Adrenal gland (tissue), 5 donors: Measurements from ENCODE around the gene SUFU.

Source experiments
- CTCF ChIP-seq, 6 experiments: fragments of 450-650 bp in 4 of 6; fragments of 200-600 bp in 2 of 6; sonication (generic) in 1 of 6; IDR thresholded peaks; 1 replicate in 5 of 6; 2 replicates in 1 of 6; pipeline versions ENCODE4 v1.5.1 to v1.8.0; 2016 to 2021; ENCODE audit warnings: antibody characterized with exemption in 6 of 6, mild to moderate bottlenecking in 2 of 6, moderate library complexity in 1 of 6
- POLR2A ChIP-seq, 2 donors: fragments of 450-650 bp; IDR thresholded peaks; one replicate each; pipeline ENCODE4 v1.6.1; 2017; ENCODE audit warnings: antibody characterized with exemption in 2 of 2, mild to moderate bottlenecking in 2 of 2, moderate library complexity in 1 of 2
- donor health status: DM: no; HTN: no; CAD: no.

- peak; percentile 15 to 39 (median 28) for TF ChIP-seq CTCF (IDR thresholded peaks at IDR 0.05)
- TF ChIP-seq POLR2A (IDR thresholded peaks at IDR 0.05) = no peak
Measured at GRCh38 chr10:102540023-102540422, 36.3 kb downstream of the SUFU start.
